Raji (cell line): ENCODE data around the gene TPSAB1.
"Not testable (repeated sequence)": the region's sequence is repeated elsewhere in the genome, so short reads cannot be mapped to it uniquely, and the experiment has no call there.

Experiments used
- POLR2A ChIP-seq: IDR thresholded peaks from 2 replicates; pipeline ENCODE4 v1.6.1; 2011; ENCODE audit warnings: low read depth, low read length, control low read depth; ENCODE audit not compliant: insufficient read depth

TPSAB1 gene

GRCh38 chr16:1240436-1240835 is at the start of gene TPSAB1:
TPSAB1 (plus strand) TSS chr16:1240705; CDS start chr16:1240939, 234 bp downstream.
- TF ChIP-seq POLR2A: not testable (repeated sequence)

GRCh38 chr16:1192384-1193073 is 48.0 kb upstream of the TPSAB1 start:
- no peak for TF ChIP-seq POLR2A

- no peak for TF ChIP-seq POLR2A
These were observed 47.2 kb upstream of the TPSAB1 start for GRCh38 chr16:1193143-1193824.

GRCh38 chr16:1193825-1194581 is 46.5 kb upstream of the TPSAB1 start:
- no peak for TF ChIP-seq POLR2A

- no peak for TF ChIP-seq POLR2A
These were observed 45.7 kb upstream of the TPSAB1 start for GRCh38 chr16:1194665-1195392.

GRCh38 chr16:1195393-1195666 is 45.2 kb upstream of the TPSAB1 start:
- no peak for TF ChIP-seq POLR2A

- TF ChIP-seq POLR2A: no peak
These were observed 44.0 kb upstream of the TPSAB1 start for GRCh38 chr16:1196494-1196893.

GRCh38 chr16:1197237-1197866 is 43.2 kb upstream of the TPSAB1 start:
- TF ChIP-seq POLR2A: no peak

- no peak for TF ChIP-seq POLR2A
These were observed 42.3 kb upstream of the TPSAB1 start for GRCh38 chr16:1198194-1198593.

GRCh38 chr16:1199347-1200013 is 41.0 kb upstream of the TPSAB1 start:
- no peak for TF ChIP-seq POLR2A

GRCh38 chr16:1200014-1200627 is 40.4 kb upstream of the TPSAB1 start:
- no peak for TF ChIP-seq POLR2A

- no peak for TF ChIP-seq POLR2A
These were observed 39.1 kb upstream of the TPSAB1 start for GRCh38 chr16:1201444-1201843.

GRCh38 chr16:1202274-1202673 is 38.2 kb upstream of the TPSAB1 start:
- TF ChIP-seq POLR2A: no peak

GRCh38 chr16:1204933-1205332 is 35.6 kb upstream of the TPSAB1 start:
- no peak for TF ChIP-seq POLR2A
